GM18909 (cell line): ENCODE data around the gene WNK1.
"Not testable (repeated sequence)": the region's sequence is repeated elsewhere in the genome, so short reads cannot be mapped to it uniquely, and the experiment has no call there.

Source experiments
- ATAC-seq: cut with Tn5 transposase; IDR thresholded peaks from one replicate; pipeline ENCODE4 v1.9.1; 2021; ENCODE audit warnings: mild to moderate bottlenecking; ENCODE audit not compliant: unreplicated experiment, poor library complexity

Gene WNK1

DNA sequence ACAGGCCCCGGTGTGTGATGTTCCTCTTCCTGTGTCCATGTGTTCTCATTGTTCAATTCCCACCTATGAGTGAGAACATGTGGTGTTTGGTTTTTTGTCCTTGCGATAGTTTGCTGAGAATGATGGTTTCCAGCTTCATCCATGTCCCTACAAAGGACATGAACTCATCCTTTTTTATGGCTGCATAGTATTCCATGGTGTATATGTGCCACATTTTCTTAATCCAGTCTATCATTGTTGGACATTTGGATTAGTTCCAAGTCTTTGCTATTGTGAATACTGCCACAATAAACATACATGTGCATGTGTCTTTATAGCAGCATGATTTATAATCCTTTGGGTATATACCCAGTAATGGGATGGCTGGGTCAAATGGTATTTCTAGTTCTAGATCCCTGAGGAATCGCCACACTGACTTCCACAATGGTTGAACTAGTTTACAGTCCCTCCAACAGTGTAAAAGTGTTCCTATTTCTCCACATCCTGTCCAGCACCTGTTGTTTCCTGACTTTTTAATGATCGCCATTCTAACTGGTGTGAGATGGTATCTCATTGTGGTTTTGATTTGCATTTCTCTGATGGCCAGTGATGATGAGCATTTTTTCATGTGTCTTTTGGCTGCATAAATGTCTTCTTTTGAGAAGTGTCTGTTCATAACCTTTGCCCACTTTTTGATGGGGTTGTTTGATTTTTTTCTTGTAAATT, 97.5 kb downstream of the WNK1 start:
- ATAC-seq: not testable (repeated sequence)

DNA sequence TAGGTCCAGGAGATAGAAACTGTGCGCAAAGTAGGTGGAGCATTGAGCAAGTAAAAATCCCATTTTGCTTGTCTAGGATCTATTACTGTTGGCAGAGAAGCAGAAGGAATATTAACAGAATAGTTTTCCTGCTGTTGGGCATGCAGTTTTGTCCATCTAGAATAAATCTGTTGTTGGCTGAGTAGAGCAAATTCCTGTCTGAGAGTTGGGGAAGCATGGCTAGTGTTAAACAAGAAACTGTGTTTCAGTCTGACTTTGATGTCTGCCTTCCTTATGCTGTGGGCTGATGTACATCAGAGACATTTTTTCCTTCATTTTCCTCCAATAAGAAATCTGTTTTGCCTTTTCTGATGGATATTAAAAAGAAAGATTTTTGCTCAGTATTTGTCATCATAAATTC, 99.0 kb downstream of the WNK1 start:
- no peak for ATAC-seq

DNA sequence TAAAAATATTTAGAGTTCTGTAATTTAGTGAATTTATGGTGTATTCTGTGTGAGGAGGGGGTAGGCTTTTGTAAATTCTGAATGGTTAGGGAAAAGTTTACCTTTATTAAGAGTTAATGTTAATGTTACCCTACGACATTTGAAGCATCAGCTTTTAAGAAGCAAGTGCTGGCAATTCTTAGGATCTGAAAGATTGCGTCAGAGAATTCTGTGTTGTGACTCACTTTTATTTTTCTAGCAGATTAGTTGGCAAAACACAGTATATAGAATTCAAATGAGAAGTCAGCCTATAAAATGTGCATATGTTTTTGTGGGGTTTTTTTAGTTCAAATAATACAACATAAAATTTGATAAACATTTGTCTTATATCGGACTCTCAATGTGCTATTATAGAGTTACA, 99.5 kb downstream of the WNK1 start:
- ATAC-seq: no peak

DNA sequence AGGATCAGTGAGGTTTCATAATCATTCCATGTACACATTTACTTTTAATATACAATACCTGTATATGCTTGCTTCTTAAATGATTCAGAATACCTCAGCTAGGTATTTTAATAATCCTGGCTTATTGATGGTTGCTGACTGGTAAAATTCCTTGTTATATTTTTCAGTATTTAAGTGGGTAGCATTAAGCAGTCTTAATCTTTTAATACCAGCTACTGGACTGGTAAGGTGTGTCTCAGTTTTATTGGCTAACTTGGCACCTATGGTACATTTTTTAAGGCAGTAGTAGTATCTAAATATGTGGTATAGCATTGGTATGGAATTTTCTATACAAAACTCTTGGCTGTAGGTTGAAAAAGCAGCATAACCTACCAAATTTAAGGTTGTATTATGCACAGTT, 100.5 kb downstream of the WNK1 start:
- ATAC-seq: no peak

DNA sequence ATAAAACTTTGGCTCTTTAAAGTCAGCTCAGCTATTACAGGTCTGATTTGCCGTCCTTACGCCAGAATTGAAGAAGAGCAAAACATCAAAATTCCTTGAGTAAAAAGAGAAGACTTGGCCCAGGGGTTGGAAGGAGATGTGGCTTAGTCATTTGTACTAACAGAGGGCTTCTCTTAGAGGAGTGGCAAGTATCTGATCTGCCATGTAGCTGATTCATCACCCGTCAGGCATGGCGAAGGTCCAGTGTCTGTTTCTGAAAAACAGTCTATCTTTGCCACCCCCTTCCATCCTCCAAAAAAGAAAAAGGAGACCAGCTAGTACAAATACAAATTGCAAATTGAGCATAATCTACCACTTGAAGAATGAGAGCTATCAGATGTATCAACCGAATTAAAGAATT, 105.2 kb downstream of the WNK1 start:
- no peak for ATAC-seq

DNA sequence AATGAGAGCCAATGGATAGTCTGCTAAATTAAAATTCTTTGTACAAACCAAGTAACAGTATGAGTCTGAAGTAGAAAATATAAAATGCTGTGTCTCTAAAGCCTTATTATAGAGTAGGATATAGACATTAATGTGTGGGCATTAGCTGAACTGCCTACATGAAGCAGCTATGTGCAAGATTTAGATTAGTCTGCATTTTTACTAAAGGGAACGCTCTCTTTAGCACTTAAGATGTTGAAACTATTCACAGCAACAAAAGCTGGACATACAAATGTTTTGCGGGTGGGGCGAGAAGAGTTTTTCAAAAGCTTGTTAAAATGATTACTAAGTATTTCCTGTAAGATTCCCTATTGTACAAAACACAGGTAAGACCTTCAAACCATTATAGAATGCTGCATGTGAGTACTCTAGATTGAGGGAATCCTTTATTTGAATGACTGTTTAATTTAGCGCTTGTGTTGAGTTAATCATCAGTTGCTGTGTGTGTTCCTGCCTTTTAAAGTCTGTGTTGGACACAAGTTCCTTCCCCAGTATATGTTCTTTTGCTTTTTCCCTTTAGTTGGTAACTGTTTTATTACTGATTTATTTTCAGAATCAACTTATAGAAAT, 110.0 kb downstream of the WNK1 start:
- no peak for ATAC-seq

DNA sequence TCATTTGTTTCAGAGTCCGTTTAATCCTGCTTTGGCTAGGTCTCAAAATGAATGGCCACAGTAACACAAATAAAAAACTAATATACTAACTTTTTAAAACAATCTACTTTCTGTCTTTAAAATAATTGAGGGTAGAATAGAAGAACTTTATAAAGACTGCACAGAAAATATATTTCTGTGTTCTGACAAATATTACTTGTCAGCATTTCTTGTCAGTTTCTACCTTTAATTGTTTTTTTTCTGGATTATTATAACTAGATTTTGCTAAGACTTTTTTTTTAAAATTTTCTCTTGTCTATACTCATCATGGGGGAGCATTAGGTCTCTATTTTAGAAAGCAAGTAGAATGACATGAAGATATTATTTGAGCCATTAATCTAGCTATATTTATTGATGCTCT, 110.9 kb downstream of the WNK1 start:
- ATAC-seq: no peak

DNA sequence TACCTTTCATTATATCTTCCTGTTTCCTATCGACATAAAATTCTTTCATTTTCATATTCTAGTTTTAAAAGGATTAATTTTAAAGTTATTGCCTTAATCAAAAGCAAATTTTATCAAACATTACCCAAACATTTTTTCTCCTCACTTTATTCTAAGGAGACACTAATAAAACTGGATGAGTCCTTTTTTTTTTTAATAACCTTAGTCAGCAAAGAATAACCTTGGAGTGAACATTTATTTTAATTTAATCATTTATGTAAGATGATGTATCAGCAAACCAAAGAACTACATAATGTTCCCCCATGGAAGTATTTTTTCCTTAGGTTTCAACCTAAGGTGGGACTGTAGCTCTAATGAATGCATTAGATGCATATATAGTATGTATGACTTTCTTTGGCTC, 113.2 kb downstream of the WNK1 start:
- ATAC-seq: no peak

DNA sequence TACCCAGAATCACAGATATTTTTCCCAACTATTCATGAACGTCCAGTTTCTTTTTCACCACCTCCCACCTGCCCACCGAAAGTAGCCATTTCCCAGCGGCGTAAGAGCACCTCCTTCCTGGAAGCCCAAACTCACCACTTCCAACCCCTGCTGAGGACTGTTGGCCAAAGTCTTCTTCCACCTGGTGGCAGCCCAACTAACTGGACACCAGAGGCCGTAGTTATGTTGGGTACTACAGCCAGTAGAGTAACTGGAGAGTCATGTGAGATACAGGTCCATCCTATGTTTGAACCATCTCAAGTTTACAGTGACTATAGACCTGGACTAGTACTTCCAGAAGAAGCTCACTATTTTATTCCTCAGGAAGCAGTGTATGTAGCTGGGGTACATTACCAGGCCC, 115.5 kb downstream of the WNK1 start:
- no peak for ATAC-seq

DNA sequence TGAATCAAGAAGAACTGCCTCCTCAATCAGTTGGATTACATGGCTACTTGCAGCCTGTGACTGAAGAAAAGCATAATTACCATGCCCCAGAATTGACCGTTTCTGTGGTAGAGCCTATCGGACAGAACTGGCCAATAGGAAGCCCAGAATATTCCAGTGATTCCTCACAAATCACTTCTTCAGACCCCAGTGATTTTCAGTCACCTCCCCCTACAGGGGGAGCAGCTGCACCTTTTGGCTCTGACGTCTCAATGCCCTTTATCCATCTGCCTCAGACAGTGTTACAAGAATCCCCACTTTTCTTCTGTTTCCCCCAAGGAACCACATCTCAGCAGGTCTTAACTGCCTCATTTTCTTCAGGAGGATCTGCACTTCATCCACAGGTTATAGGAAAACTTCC, 116.3 kb downstream of the WNK1 start:
- ATAC-seq: no peak

DNA sequence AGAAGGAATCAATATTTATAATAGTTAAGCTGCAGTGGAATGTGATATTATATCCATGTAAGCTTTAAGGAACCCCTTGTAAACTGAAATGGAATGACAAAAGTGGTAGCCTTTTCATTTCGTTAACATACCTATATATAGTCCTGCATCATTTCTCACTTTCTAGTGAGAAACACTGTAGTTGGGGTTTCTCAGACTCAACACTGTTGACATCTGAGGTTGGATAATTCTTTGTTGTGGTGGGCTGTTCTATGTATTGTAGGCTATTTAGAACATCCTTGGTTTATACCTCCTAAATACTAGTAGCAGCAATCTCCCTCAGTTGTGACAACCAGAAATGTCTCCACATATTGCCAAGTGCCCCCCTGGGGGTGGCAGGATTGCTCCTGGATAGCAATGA, 118.0 kb downstream of the WNK1 start:
- no peak for ATAC-seq

DNA sequence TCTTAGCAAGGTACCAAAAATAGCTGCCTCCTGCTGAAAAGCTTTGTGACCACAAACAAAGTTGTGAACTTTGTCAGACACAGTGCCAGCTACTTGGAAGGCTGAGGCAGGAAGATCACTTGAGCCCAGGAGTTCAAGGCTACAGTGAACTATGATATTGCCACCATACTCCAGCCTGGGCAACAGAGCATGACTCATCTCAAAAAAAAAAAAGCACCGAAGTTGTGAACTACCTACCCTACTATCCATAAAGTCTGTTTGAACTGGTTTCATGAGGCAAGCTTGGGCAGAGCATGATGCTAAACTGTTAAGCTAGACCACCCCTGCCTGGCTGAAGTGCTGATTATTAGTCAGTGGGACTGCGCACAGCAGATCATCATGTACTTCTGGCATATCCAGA, 121.6 kb downstream of the WNK1 start:
- no peak for ATAC-seq

DNA sequence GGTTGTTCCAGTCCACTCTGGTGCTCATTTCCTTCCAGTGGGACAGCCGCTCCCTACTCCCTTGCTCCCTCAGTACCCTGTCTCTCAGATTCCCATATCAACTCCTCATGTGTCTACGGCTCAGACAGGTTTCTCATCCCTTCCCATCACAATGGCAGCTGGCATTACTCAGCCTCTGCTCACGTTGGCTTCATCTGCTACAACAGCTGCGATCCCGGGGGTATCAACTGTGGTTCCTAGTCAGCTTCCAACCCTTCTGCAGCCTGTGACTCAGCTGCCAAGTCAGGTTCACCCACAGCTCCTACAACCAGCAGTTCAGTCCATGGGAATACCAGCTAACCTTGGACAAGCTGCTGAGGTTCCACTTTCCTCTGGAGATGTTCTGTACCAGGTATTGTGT, 127.3 kb downstream of the WNK1 start:
- no peak for ATAC-seq

DNA sequence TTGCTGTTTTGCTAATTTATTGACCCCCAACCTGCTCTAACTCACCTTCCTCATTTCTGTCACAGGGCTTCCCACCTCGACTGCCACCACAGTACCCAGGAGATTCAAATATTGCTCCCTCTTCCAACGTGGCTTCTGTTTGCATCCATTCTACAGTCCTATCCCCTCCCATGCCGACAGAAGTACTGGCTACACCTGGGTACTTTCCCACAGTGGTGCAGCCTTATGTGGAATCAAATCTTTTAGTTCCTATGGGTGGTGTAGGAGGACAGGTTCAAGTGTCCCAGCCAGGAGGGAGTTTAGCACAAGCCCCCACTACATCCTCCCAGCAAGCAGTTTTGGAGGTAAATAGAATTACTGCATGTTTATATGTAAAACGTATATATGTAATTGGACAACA, 128.3 kb downstream of the WNK1 start:
- ATAC-seq: no peak

DNA sequence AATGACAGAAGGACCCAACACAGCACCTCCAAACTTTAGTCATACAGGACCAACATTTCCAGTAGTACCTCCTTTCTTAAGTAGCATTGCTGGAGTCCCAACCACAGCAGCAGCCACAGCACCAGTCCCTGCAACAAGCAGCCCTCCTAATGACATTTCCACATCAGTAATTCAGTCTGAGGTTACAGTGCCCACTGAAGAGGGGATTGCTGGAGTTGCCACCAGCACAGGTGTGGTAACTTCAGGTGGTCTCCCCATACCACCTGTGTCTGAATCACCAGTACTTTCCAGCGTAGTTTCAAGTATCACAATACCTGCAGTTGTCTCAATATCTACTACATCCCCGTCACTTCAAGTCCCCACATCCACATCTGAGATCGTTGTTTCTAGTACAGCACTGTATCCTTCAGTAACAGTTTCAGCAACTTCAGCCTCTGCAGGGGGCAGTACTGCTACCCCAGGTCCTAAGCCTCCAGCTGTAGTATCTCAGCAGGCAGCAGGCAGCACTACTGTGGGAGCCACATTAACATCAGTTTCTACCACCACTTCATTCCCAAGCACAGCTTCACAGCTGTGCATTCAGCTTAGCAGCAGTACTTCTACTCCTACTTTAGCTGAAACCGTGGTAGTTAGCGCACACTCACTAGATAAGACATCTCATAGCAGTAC, 132.5 kb downstream of the WNK1 start:
- no peak for ATAC-seq

DNA sequence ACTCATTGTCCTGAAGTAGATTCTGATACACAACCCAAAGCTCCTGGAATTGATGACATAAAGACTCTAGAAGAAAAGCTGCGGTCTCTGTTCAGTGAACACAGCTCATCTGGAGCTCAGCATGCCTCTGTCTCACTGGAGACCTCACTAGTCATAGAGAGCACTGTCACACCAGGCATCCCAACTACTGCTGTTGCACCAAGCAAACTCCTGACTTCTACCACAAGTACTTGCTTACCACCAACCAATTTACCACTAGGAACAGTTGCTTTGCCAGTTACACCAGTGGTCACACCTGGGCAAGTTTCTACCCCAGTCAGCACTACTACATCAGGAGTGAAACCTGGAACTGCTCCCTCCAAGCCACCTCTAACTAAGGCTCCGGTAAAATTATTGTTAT, 133.3 kb downstream of the WNK1 start:
- ATAC-seq: no peak

DNA sequence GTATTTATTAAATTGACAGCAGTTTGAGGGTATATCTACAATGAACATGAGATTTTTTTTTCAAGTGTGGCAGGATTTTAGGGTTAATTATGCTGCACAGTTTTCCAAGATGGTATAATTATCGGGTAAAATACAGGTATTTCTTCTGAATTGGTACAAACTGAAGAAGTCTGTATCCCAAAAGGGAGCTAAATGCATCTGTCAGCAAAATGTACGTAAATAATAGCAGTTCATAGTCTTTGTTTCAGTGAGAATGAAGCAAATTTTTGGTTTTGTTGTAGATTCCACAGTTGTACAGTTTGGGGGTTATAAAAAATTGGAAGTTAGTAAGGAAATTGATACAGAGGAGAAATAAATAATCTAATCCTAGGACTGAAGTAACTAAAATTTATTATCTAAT, 133.8 kb downstream of the WNK1 start:
- no peak for ATAC-seq

DNA sequence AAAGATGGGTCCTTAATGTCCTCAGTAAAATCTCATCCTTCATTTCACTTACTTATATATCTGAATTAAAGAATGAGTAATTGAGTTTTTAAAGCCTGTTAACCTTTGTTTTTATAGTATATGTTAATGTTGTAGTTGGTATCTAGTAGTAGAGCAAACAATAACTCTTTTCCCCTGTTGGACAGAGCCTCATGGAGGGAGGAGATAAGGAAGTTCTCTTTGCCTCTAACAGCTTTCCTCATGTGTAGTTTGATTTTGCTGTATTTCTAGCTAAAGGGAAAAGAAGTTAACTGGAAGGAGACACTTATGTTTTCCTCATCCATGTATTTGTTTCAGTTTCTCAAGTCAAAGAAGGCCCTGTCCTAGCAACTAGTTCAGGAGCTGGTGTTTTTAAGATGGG, 141.8 kb downstream of the WNK1 start:
- no peak for ATAC-seq

DNA sequence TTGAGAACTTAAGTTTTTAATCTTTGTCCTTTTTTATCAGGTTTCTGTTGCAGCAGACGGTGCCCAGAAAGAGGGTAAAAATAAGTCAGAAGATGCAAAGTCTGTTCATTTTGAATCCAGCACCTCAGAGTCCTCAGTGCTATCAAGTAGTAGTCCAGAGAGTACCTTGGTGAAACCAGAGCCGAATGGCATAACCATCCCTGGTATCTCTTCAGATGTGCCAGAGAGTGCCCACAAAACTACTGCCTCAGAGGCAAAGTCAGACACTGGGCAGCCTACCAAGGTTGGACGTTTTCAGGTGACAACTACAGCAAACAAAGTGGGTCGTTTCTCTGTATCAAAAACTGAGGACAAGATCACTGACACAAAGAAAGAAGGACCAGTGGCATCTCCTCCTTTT, 143.7 kb downstream of the WNK1 start:
- no peak for ATAC-seq

DNA sequence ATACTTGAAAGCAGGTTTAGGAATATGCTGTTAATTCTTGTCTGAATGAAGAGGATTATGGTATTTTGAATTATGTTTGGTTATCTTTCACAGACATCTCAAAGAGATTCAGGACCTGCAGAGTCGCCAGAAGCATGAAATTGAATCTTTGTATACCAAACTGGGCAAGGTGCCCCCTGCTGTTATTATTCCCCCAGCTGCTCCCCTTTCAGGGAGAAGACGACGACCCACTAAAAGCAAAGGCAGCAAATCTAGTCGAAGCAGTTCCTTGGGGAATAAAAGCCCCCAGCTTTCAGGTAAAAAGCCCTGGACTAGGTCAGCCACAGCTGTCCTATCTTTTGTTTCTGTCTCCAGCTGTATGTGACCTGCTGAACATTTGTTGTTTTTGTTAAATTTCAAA, 145.0 kb downstream of the WNK1 start:
- ATAC-seq: no peak

DNA sequence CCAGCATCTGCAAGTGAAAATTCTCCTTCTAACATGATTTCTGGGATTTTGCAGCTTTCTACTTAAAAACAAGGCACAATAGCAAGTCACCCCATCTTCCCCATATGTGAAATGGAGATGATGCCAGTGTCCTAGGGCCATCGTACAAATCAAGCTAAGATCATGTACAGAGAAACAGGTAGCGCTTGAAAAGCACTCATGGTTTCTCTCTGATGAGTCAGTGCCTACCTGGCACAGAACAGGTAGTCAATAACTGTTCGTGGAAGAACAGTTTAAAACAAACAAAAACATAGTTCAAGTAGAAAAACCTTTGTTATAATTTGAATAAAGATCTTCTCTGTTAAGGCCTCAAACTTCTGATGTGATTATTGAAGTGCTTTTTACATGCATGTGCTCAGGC, 150.2 kb downstream of the WNK1 start:
- no peak for ATAC-seq

DNA sequence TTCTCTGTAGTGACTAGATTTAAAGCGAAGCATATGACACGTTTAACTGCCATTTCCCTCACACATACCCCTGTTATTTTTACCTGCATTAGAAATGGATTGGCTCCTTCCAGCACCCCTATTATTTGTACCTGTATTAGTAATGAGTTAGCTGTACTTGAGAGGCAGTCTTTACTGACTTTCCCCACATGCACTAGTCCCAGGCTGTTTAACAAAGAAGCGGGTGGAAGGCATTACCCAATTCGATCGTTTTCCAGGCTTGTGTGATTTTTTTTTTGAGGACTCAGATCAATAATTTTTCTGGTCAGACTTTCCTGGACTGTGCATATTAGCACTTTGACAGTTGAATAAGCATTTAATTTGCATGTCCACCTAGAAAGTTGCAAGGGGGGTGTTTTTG, 150.7 kb downstream of the WNK1 start:
- ATAC-seq: no peak
